Fibroblast of skin of back (primary cell): ENCODE measurements around the gene STRADA.

ENCODE experiments used
- DNase-seq: peaks from one replicate; pipeline ENCODE4 v3.0.0-alpha.2; 2013

STRADA gene

DNA sequence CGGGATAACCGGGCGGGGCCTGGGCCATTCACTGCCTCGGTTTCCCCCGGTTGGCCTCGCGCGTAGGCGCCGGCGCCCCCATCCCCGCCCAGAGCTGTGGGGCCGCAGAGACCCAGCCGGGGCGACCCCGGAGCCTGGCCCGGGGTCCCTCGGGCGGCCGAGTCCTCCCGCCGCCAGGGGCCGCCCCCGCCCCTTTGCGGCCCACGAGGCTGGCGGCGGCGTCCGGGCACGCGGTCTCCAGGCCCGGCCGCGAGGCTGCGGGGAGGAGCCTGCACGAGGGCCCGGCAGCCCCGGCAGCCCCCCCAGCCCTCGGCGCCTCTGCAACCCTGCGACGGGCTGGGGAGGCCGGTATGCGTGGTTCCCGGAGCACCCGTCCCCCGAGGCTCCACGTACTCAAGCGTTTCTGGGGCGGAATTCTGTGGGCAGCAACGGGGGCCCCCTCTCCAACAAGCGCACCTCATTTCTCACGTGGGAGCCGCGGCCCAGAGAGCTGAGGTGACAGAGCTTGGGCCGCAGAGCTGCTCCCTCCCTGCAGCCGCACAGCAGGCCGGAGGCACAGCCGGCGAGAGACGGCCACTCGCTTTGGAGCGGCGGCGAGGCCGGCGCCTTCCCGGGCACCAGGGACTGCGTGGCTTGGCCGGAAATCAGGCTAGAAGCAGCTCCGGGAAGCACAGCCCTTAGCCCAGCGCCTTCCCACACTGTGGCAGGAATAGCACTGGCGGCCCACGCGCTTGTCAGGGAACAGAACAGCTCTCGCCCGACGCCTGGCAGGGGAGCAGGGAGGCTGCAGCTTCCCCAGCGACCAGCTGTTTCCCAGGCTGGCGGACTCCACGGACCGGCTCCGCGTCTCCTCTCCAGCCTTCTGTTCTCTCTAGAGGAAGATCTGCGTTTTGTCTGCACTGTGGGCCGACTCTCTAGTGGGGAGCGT is 40.8 kb downstream of the STRADA start:
- peak; percentile 54 for DNase-seq

DNA sequence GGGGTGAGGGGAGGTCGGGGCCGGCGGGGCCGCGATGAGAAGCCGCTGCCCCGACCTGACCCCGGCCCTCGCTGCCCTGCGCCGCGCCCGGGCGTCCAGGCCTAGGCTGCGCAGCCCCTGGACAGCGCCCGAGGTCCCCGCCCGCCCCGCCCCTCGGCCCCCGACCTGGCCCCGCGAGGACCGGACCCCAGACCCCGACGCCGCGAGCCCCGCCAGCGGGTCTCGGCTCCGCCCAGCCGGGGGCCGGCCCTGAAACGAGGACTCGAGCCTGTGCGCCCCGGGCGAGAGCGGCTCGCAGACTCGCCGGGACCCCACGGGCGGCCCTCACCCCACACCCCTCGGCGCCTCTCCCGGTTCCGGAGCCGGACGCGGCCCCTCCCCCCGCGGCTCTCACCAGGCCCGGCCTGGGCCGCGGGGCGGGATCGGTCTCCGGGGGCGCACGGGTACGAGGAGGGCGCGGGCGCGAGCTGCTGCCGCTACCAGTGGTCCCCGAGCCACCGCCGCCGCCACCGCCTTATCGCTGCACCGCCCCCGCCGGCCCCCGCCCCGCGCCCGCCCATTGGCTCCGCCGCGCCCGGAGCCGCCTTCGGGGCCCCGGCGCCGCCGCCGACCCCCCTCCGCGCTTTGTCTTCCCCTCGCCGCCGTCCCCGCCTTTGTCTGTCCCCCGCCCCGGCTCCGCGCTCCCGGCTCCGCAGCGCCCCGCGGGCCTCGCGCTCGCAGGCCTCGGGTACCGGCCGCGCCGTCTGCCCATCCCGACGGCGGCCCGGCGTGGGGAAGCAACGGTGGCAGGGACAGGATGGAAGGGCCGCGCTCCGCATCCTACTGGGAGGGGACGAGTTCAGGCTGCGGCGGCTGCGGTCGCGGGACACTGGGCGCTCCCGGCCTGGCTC is 41.7 kb downstream of the STRADA start, which contains the start of gene LIMD2:
Gene LIMD2, minus strand, starts transcription at position 488 of the 890 bp plus-strand sequence. CDS start 827 bp downstream, outside the sequence.
- DNase-seq = peak; percentile 65

DNA sequence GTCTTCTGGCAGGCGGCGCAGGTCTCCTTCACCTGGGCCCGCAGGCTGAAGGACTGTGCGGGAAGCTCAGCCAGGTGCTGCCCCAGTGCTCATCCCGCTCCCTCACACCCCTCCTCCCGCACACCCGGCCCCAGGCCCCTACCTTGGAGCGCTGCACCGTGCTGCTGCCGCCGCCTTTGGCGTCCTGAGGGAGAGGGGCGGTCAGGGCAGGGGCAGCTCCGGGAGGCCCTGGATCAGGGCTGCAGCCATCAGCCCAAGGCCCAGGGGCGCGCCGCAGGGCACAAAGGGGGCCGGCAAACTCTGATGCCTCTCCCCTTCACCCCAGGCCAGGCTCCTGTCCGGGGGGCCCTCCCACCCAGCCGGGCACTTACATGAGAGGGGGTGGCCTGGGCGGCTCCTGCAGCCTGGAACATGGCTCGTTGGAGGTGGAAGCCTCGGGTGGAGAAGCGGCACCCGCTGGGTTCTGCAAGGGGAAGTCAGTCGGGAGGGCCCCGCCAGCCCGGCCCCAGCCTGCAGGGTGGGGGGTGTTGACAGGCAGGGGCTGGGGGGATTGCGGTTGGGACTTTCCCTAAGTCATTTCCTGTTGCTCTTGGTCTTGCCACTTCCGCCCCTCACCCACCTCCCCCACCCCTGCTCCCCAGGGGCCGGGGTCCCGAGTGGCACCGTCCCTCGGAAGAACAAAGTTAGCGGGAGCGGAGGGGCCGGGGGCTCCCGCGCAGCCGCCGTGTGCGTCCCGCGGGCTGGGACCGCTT is 42.5 kb downstream of the STRADA start:
- peak; percentile 66 for DNase-seq

DNA sequence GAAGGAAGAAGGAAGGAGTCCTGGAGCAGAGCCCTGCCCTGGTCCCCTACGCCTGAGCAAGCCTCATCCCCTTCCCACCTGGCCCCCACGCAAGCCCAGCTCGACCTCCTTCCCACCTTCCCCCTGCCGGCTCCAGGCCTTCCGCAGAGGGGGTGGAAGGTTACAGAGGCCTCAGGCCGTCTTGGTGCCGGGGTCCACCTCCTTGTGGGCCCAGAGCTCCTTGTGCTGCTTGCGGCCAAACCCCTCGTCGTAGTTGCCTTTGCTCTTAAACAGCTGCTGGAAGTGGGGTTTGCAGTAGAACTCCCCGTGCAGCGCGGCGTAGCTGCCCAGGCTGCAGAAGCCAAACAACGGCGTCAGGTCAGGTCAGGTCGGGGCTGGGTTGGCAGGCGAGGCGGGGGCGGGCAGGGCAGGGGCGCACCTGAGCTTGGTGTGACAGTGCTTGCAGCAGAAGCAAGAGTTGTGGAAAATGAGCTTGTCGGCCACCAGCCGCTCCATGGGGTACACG is 43.2 kb downstream of the STRADA start:
- no peak for DNase-seq

DNA sequence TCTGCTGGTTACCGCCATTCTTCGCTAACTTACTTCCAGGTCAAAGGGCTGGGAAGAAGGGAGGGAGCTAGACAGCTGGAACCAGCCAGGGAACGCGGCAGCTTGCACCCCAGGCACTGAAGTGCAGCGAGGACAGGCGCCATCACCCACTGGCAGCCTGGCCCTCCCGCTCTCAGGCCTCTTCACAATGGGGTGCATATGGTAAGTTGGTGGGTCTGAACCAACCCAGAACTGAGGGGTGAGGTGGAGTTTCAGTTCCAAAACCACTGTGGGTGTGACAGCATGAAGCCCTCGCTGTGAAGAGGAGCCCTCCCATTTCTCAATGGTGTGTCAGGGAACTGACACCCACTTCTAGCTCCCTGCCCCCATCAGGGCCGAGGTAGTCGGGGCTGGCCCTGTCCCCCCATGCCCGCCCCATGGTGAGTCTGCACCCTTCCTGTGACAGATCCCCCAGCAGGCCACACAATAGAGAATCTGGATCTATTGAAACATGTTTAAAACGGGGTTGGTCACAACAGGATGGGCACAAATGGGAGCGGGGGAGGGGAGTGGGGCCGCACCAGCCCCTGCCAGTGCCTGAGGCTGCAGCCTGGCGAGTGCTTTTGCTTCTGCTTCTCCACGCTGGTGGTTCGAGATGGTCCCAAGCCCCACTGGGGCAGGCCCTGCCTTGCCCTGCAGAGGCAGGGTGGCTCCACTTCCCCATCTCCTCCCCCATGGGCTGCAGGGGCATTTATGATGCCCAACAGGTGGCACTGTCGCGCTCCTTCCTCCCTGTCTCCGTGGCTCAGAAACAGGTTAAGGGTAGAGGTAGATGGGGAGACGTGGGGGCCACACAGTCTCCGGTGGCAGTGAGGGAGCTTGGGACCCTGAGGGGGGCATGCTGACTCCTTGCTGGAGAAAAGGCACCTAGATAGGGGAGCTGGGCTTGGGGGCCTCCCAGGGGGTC is 44.0 kb downstream of the STRADA start:
- peak; percentile 18 for DNase-seq

DNA sequence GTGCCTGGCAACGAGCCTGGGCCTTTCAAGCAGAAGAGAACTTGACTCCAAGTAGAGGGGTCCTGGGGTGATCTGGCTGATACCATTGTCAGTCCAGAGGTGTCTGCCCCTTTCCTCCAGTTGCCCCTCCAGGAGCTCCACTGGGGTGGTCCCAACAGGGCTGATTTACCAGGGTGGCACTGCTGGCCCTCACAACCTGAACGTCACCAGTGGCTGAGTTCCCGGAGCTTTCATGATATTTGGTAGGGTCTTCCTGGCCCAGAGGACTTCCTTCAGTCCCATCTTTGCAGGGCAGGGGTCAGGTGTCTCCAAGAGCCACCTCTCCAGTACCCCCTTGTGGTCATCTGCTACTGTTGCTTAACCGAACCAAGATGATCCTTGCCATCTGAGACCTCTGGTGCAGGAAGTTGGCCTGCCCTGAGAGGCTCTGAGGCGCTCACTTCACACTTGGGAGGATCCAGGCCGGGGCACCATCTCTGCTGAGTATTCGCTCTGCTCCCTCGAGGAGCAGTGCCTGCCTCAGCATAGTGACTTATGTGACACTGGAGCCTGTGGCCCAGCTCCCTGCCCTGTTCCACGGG is 45.1 kb downstream of the STRADA start:
- peak; percentile 40 for DNase-seq

DNA sequence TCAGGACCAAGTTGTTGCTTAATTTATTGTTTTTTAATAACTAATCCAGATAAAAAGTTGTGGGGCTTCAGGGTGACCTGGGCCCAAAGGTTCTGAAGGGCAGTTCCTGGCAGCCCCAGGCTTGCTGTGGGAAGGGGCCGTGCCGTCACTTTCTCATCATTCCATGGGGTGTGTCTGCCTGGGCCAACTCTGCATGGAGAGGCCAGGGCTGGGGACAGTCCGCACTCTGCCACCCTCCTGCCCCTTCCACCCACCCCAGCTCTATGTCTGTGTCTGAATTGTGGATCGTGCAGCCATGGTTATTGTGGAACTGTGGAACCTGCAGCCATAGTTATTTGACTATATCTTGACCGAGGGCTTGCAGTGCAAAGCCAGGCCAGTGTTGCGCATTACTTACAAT is 45.7 kb downstream of the STRADA start:
- no peak for DNase-seq

DNA sequence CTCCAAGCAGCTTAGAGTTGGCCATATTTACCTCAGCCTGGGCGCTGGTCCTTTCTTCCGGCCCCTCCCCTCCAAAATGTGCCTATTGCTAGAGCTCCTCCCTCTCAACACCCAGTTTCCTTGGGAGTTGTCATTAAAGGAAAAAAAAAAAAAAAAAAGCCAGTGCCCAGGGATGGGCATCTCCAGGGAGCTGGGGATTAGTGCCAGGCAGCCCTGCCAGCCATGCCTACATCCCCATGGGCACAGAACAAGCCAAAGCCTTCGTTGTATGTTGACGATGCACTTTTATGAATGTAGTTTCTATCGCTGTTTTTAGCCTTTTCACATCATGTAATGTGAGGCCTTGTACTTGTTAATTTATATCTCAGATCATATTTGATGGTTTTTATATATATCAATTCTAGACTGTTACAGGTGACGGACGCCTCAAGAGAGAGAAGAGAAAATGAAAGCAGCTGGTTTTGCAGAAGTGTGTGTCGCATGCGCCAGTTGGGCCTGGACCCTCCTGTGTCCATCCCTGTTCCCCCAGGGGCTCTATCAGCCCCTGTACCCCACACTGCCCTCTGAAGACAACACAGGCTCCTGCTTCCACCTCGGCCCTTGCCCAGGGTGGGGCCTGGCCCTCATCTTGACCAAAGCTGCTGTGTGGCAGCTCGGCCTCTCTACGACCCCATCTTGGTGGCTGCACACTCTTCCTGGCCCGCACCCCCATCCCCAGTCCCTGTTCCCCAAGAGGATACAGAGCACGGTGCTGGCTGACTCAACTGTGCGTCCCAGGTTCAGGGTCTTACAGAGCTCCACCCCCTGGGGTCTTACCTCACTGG is 46.4 kb downstream of the STRADA start:
- DNase-seq = no peak

DNA sequence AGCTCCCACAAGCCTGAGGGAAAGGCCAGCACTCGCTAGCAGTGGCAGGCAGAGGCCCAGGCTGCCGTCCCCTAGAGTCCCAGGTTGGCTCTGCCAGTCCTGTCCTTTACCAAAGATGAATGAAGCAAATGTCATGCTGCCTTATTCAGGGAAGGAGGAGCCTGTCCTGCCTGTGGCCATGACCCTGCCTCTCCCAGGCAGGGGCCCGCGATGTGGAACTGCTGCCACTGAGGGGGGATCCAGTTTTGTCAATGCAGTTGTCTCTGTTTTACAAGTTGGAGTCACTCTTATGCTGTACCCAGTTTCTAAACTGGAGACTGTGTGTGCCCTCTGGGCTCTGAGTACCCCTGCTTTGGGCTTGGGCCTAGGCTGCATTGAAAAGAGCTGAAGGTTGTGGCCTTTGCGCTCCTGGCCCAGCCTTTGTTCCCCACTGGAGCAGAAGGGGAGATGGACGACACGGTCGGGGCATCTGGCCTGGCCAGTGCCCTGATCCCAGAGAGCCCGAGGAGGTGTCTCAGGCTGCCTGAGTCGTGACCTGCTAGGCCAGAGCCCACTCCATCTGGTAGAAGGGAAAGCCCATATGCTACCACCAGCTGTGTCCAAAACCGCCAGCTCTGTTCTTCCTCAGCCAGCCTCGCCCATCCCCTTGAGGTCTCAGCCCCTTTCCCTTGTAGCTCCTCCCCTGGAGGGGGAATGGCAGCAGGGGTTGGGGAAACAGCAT is 47.2 kb downstream of the STRADA start:
- peak; percentile 17 for DNase-seq

DNA sequence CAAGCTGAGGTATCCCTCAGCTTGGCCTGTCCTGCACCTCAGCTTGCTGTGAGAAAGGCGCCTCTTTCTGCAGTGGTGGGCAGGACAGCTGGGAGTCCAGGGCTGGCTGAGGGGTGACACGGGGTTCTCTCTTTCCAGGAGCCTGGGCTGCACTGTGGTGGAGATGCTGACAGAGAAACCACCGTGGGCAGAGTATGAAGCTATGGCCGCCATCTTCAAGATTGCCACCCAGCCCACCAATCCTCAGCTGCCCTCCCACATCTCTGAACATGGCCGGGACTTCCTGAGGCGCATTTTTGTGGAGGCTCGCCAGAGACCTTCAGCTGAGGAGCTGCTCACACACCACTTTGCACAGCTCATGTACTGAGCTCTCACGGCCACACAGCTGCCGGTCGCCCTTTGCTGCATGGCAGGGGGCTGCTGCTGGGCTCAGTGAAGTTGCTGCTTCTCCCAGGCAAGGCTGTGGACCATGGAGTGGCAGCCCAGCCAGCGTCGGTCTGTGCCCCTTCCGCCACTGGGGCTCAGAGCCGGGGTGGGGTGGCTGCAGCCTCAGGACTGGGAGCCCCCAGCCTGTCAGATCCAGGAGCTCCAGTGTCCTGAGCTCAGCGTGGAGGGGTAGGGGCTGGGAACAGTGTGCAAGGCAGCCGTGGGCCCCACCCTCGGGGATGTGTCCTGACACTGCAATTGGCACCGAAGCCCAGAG is 48.0 kb downstream of the STRADA start:
- DNase-seq = no peak

DNA sequence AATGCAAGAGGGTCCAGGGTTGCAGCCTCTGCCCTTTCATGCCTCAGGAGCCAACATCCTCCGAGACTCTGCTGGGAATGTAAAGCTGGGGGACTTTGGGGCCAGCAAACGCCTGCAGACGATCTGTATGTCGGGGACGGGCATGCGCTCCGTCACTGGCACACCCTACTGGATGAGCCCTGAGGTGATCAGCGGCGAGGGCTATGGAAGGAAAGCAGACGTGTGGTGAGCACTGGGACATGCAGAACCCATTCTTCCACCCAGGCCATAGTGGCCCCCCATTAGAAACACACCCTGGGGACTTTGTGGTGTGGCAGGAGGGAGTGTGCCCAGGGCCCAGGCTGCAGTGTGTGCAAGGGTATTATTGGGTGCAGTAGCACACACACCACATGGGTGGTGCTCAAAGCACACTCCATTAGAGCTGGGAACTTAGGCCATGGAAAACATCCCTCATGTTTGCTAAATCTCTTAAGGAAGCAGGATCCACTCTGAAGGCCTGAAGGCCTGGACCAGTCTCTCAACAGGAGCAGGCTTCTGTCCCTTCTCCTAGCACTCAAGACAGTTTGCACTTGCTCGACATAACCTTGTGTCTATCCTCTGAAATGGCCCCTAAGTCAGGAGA is 49.3 kb downstream of the STRADA start:
- no peak for DNase-seq

DNA sequence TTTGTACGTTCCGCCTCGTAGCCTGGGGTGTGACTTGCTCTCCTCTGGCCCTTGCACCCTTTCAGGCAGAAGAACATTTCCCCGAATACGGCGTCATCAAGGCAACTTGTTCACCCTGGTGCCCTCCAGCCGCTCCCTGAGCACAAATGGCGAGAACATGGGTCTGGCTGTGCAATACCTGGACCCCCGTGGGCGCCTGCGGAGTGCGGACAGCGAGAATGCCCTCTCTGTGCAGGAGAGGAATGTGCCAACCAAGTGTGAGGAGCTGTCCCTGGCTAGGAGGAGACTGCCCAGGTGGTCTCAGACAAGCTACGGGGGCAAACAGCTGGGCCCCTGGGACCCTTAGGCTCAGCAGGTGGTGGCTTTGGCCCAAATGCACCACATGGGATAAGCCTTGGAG is 52.1 kb downstream of the STRADA start:
- DNase-seq = no peak

DNA sequence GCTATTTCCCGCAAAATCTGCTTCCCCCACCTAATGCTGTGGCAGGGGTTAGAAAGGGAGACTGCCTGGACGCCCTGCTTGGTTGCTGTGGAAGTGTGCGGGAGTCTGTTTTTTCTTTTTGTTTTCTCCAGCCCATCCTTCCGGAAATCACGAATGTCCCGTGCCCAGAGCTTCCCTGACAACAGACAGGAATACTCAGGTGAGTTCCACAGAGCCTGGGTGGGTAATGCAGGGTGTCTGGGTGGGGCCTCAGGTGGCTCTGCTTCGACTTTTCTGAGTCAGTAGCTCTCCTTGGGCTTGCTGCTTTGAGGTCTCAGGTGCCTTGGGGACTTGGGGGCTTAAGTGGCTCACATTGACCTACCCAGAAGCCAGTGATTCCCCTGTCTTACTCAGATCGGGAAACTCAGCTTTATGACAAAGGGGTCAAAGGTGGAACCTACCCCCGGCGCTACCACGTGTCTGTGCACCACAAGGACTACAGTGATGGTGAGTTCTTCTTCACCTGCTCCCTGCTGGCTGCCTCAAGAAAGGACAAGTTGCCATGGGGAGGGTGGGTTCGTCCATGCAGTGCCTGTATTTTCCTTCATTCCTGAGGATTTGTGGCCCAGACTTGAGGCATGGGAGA is 53.1 kb downstream of the STRADA start:
- DNase-seq = no peak

DNA sequence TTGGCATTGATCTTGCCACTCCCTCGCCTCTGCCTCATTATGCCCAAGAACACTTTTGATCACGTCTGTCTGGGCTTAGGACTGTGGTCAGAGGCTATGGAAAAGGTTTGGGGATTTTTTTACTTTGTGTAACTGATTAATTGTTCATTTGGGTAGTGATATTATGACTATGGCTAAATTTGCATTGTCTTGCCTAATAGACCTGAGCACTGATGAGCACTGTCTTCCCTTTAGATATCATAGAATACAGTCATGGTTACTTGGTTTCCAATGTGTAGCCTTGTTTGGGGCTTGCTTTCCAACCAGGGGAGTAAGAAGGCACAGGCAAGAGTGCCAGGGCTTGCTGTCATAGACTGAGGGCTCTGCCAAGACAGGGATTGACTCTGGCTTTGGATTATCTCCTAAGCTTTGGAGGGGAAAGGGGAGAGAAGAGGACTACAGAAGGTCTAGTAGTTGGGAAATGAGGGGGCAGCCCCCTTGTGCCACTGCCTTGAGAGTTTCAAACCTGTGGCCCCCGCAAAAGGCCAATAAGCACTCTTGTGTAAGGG is 55.4 kb downstream of the STRADA start:
- DNase-seq = no peak

DNA sequence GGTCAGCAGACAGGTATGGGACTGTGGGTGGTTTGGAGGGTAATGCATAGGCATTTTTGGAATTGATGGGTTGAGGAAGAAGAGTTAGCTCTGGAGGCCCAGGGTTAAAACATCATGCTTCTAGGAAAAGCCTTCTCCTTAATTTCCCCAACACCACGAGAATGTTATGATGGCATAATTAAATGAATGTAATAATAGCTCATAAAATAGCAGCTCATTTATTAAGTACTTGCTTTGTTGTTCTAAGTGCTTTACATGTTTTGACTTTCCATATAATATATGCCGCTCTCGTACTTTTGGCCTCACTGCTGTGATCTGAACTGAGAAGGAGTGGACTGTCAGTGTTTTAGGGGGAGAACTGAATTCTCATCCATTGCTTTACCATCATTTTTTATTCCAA is 56.0 kb downstream of the STRADA start:
- no peak for DNase-seq

DNA sequence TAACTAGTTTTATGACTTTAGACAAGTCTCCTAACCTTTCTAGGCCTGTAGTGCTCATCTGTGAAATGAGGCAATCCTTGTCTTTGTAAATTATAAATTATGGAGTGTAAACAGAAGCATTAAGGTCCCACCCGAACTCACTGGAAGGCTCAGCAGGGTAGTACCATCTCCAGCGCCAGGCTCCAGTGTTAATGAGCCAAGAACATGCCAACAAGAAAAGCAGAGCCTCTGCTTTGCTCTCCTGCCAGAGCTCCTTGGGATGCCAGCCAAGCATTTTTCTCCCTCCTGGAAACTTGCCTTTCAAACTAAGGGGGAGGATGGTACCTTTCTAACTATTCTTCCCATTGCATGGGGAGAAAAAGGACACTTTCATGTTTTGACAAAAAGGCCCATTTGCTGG is 56.6 kb downstream of the STRADA start:
- no peak for DNase-seq

DNA sequence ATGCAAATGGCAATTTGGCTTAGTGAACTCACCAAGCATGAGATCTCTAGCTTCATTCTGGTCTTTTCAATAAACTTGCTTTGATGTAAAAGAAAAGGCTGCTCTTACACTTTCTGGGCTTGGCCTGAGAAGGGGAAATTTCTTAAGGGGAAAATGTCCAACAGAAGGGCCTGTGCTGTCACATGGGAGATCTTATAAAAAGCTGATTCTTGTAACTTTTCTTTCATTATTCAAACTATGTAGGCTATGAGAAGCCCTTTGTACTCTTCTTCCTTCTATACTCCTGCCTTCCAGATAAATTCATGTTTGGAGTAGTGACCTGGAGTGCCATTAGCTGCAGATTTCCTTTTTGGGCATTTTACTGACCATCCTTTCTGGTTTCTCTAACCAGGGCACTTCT is 58.6 kb downstream of the STRADA start:
- DNase-seq = no peak
